Esophagus squamous epithelium (tissue), 4 donors: ENCODE results near the gene ARID3B.

ENCODE experiments used
- CTCF ChIP-seq, 6 experiments: fragments of 450-650 bp in 4 of 6; fragments of 200-600 bp in 2 of 6; sonication (generic) in 2 of 6; IDR thresholded peaks; one replicate each; pipeline ENCODE4 v1.5.1; 2016 to 2019; ENCODE audit warnings: antibody characterized with exemption in 6 of 6, mild to moderate bottlenecking in 4 of 6, moderate library complexity in 4 of 6
- POLR2A ChIP-seq, 4 donors: fragments of 450-650 bp; IDR thresholded peaks; one replicate each; pipeline ENCODE4 v1.6.1; 2017; ENCODE audit warnings: antibody characterized with exemption in 4 of 4, mild to moderate bottlenecking in 4 of 4, moderate library complexity in 3 of 4

- TF ChIP-seq POLR2A (IDR thresholded peaks at IDR 0.05) (no peak), CTCF (IDR thresholded peaks at IDR 0.05) (no peak)
Observed at GRCh38 chr15:74545086-74545485, 4.1 kb downstream of the ARID3B start.
